CD14-positive monocyte (primary cell): ENCODE data around the gene TMEM209. TPM values are rescaled to one million over a fixed set of nuclear protein-coding genes. Genes with fewer than 3 reads are reported as not detected.

ENCODE experiments used
- DNase-seq, 3 donors: peaks; one replicate each; pipeline ENCODE4 v3.0.0-alpha.2; 2011 to 2022
- H2AFZ ChIP-seq: 2 replicates; pipeline ENCODE4 v1.6.0; 2012; ENCODE audit warnings: mild to moderate bottlenecking, low read depth, low read length, inconsistent platforms; ENCODE audit not compliant: insufficient read depth, poor library complexity, severe bottlenecking
- H3K27ac ChIP-seq, 2 donors: 1 replicate in 1 of 2; 2 replicates in 1 of 2; pipeline ENCODE4 v1.5.1; 2012 to 2013; ENCODE audit warnings: low read length in 2 of 2, control low read depth in 1 of 2, inconsistent platforms in 1 of 2, low read depth in 1 of 2, mild to moderate bottlenecking in 1 of 2
- H3K27me3 ChIP-seq, 2 donors: one replicate each; pipeline versions ENCODE4 v1.6.0 to v1.6.1; 2011 to 2013; ENCODE audit warnings: low read length in 2 of 2; ENCODE audit not compliant: control insufficient read depth in 2 of 2, insufficient read depth in 2 of 2
- H3K36me3 ChIP-seq, 2 donors: replicated peaks in 1 of 2; 1 replicate in 1 of 2; 2 replicates in 1 of 2; pipeline versions ENCODE4 v1.5.1 to v1.6.1; 2012 to 2013; ENCODE audit warnings: low read length in 2 of 2, control low read depth in 1 of 2, inconsistent platforms in 1 of 2, mild to moderate bottlenecking in 1 of 2; ENCODE audit not compliant: insufficient read depth in 2 of 2, control insufficient read depth in 1 of 2
- H3K4me1 ChIP-seq, 2 donors: 1 replicate in 1 of 2; 2 replicates in 1 of 2; pipeline versions ENCODE4 v1.5.1 to v1.6.1; 2012 to 2013; ENCODE audit warnings: low read length in 2 of 2, control low read depth in 1 of 2, inconsistent platforms in 1 of 2, mild to moderate bottlenecking in 1 of 2, moderate library complexity in 1 of 2; ENCODE audit not compliant: insufficient read depth in 2 of 2, control insufficient read depth in 1 of 2
- H3K4me2 ChIP-seq: replicated peaks from 2 replicates; pipeline ENCODE3; 2012; ENCODE audit warnings: low read length, moderate library complexity, mild to moderate bottlenecking; ENCODE audit not compliant: poor library complexity, severe bottlenecking; ENCODE audit errors: extremely low read depth
- H3K4me3 ChIP-seq, 3 experiments: fragments of 200-600 bp in 1 of 3; sonication (generic) in 1 of 3; replicated peaks in 1 of 3; 1 replicate in 2 of 3; 2 replicates in 1 of 3; pipeline ENCODE4 v1.5.1; 2011 to 2013; ENCODE audit warnings: low read length in 3 of 3, mild to moderate bottlenecking in 3 of 3, control low read depth in 2 of 3, low read depth in 2 of 3, inconsistent platforms in 1 of 3, moderate library complexity in 1 of 3
- H3K79me2 ChIP-seq: 2 replicates; pipeline ENCODE4 v1.6.0; 2012; ENCODE audit warnings: mild to moderate bottlenecking, control low read depth, inconsistent platforms, low read length, moderate library complexity; ENCODE audit not compliant: insufficient read depth
- H3K9ac ChIP-seq: 2 replicates; pipeline ENCODE4 v1.6.0; 2017; ENCODE audit warnings: low read length, mild to moderate bottlenecking; ENCODE audit not compliant: insufficient read depth, poor library complexity, severe bottlenecking
- H3K9me3 ChIP-seq, 2 donors: replicated peaks in 1 of 2; 1 replicate in 1 of 2; 2 replicates in 1 of 2; pipeline versions ENCODE4 v1.5.1 to v1.6.1; 2012 to 2013; ENCODE audit warnings: low read length in 2 of 2, control low read depth in 1 of 2; ENCODE audit not compliant: control insufficient read depth in 1 of 2, insufficient read depth in 1 of 2
- H4K20me1 ChIP-seq: 2 replicates; pipeline ENCODE4 v1.6.0; 2012; ENCODE audit warnings: mild to moderate bottlenecking, low read length, control low read depth, moderate library complexity; ENCODE audit not compliant: insufficient read depth
- H3K27ac Mint-ChIP-seq, 7 donors: one replicate each; pipeline ENCODE4 v1.8.0; 2020; ENCODE audit warnings: mild to moderate bottlenecking in 7 of 7, mixed read lengths in 7 of 7, moderate library complexity in 6 of 7, inconsistent platforms in 2 of 7
- H3K27me3 Mint-ChIP-seq, 3 donors: one replicate each; pipeline ENCODE4 v1.8.0; 2021 to 2022; ENCODE audit warnings: low read depth in 3 of 3, mild to moderate bottlenecking in 3 of 3, mixed read lengths in 3 of 3, moderate library complexity in 3 of 3, inconsistent platforms in 1 of 3
- H3K36me3 Mint-ChIP-seq, 2 donors: one replicate each; pipeline ENCODE4 v1.8.0; 2020; ENCODE audit warnings: mixed read lengths in 2 of 2, inconsistent platforms in 1 of 2, mild to moderate bottlenecking in 1 of 2
- H3K4me1 Mint-ChIP-seq: one replicate; pipeline ENCODE4 v1.8.0; 2020; ENCODE audit warnings: mild to moderate bottlenecking, mixed read lengths
- H3K4me3 Mint-ChIP-seq, 2 donors: one replicate each; pipeline ENCODE4 v1.8.0; 2020; ENCODE audit warnings: mild to moderate bottlenecking in 2 of 2, mixed read lengths in 2 of 2, moderate library complexity in 1 of 2
- H3K9me3 Mint-ChIP-seq, 7 donors: one replicate each; pipeline ENCODE4 v1.8.0; 2020 to 2022; ENCODE audit warnings: mixed read lengths in 7 of 7, mild to moderate bottlenecking in 6 of 7, moderate library complexity in 6 of 7, inconsistent platforms in 2 of 7
- WGBS: methylation state at CpG from one replicate; pipeline ENCODE4 v1.1.5; 2013; ENCODE audit warnings: missing lambda C conversion rate; ENCODE audit not compliant: insufficient coverage; 5-methylcytosine and 5-hydroxymethylcytosine counted together
- intact Hi-C, 2 donors: fragments of 100-400 bp; cut with micrococcal nuclease; formaldehyde crosslinking; loops; one replicate each; pipeline versions ENCODE4 v1.15.0 to v1.15.1; 2023
- polyA plus RNA-seq, 3 donors: library from polyadenylated mRNA; depleted of rRNA in 1 of 3; unstranded in 2 of 3; stranded (reverse) in 1 of 3; fragments of 300-500 nt in 2 of 3; fragments of >200 nt in 1 of 3; fragmentation: Illumina TruSeq in 2 of 3; gene quantifications; 1 replicate in 2 of 3; 2 replicates in 1 of 3; pipeline ENCODE4 v1.2.3, GENCODE V29; 2012 to 2021
- TF ChIP-seq, protein P1 (sequence below): fragments of 200-600 bp; IDR thresholded peaks from one replicate; pipeline ENCODE4 v1.8.0; 2022; ENCODE audit warnings: antibody characterized with exemption, mild to moderate bottlenecking

TMEM209 gene
- polyA plus RNA-seq, 3 donors: 7.7 to 16.7 (median 9.6) TPM

- H2AFZ ChIP-seq: no peak overlapping the region
- no peak overlapping the region for H3K4me3 Mint-ChIP-seq
- H3K79me2 ChIP-seq: no peaks in the 10 kb centered on the region
- no peaks in the 10 kb centered on the region for H3K9me3 Mint-ChIP-seq
- H3K27ac Mint-ChIP-seq: no peak overlapping the region
- no peaks in the 10 kb centered on the region for H3K9me3 ChIP-seq
- H3K4me3 ChIP-seq: no peak overlapping the region
- TF ChIP-seq, protein P1, sequence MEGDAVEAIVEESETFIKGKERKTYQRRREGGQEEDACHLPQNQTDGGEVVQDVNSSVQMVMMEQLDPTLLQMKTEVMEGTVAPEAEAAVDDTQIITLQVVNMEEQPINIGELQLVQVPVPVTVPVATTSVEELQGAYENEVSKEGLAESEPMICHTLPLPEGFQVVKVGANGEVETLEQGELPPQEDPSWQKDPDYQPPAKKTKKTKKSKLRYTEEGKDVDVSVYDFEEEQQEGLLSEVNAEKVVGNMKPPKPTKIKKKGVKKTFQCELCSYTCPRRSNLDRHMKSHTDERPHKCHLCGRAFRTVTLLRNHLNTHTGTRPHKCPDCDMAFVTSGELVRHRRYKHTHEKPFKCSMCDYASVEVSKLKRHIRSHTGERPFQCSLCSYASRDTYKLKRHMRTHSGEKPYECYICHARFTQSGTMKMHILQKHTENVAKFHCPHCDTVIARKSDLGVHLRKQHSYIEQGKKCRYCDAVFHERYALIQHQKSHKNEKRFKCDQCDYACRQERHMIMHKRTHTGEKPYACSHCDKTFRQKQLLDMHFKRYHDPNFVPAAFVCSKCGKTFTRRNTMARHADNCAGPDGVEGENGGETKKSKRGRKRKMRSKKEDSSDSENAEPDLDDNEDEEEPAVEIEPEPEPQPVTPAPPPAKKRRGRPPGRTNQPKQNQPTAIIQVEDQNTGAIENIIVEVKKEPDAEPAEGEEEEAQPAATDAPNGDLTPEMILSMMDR: no peak
- no peak overlapping the region for H3K9ac ChIP-seq
- H4K20me1 ChIP-seq: no peaks in the 10 kb centered on the region
- intact Hi-C loops: no loop called here
- no peaks in the 10 kb centered on the region for H3K4me1 Mint-ChIP-seq
- H3K27ac ChIP-seq: no peak overlapping the region
- DNase-seq: no peak
- H3K4me1 ChIP-seq: no peaks in the 10 kb centered on the region
- H3K27me3 Mint-ChIP-seq: no peaks in the 10 kb centered on the region
- 97% methylated on average over 4 of the region's 7 CpGs for WGBS
- peaks cover 70 to 84% of the 10 kb centered on the region in 2 donors for H3K36me3 Mint-ChIP-seq
- no peaks in the 10 kb centered on the region for H3K27me3 ChIP-seq
- H3K4me2 ChIP-seq: no peak overlapping the region
- H3K36me3 ChIP-seq: peaks cover 60 to 81% of the 10 kb centered on the region in 2 donors
Measured at GRCh38 chr7:130134726-130135125, 70.5 kb downstream of the TMEM209 start.

DNA sequence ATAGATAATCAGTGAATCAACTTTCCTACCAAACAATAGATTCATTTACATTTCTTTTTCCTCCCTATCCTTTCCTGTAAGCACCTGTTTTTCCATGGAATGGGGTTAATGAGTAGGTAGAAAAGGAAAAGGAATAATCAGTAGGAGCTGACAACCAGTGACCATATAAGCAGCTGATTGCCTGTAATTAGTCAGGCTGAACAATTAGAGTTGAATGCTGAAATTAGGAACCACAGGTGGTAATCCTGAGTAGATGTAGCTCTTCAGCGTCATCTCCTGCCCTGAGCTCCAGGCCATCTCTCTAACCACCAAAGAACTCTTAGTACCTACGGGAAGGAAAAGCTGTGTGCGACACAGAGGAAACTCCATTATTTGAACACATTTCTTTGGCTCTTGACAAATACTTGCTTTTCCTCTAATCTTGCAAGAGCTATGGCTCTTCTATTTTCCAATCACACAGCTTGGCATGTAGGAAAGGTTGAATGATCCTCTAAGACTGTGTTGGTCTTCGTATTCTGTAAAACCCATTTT lies 71.0 kb downstream of the TMEM209 start:
- H4K20me1 ChIP-seq: no peaks in the 10 kb centered on the region

More for the DNA sequence above, 71.0 kb downstream of the TMEM209 start:
- Histone ChIP-seq H3K27ac (no peak overlapping the region), H2AFZ (no peak overlapping the region), H3K27me3 (no peaks in the 10 kb centered on the region), H3K79me2 (no peaks in the 10 kb centered on the region), H3K36me3 (peaks cover 65 to 86% of the 10 kb centered on the region in 2 donors), H3K4me2 (no peak overlapping the region), H3K9ac (no peak overlapping the region), H3K4me3 (no peak overlapping the region), H3K4me1 (no peaks in the 10 kb centered on the region), H3K9me3 (no peaks in the 10 kb centered on the region)
- no peak overlapping the region for H3K4me3 Mint-ChIP-seq
- H3K9me3 Mint-ChIP-seq: no peaks in the 10 kb centered on the region
- DNase-seq: no peak
- no peaks in the 10 kb centered on the region for H3K27me3 Mint-ChIP-seq
- H3K4me1 Mint-ChIP-seq: no peaks in the 10 kb centered on the region
- 92% methylated on average over 2 of the region's 4 CpGs for WGBS
- TF ChIP-seq, protein P1: no peak
- no peak overlapping the region for H3K27ac Mint-ChIP-seq
- H3K36me3 Mint-ChIP-seq: peaks cover 71 to 85% of the 10 kb centered on the region in 2 donors
- intact Hi-C loops: no loop called here
